Stimulated activated naive CD4-positive, alpha-beta T cell treated with Interleukin-2 at 50 U/mL for 16 hours (primary cell): Measurements from ENCODE around the gene LARP7.
"Not testable (repeated sequence)": the region's sequence is repeated elsewhere in the genome, so short reads cannot be mapped to it uniquely, and the experiment has no call there.

Experiments
- DNase-seq: peaks from one replicate; lab custom pipeline; 2025; lab: John Stamatoyannopoulos, UW

The LARP7 gene

DNA sequence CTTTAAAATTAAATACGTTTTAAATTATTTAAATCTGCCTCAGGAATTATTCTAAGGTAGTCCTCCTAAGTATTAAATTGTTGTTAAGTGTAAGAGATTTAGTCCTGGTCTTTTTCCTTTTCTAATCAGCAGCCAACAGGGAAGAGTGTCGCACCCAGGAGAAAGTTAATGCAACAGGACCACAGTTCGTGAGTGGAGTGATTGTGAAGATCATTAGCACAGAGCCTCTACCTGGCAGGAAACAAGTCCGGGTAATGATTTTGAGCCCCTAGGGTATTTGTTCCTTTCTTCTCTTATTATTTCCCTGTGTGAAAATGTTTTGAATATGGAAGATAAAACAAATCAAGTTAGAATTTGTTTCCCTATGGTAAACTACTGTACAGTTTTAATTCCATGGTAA is 13.4 kb downstream of the LARP7 start:
- DNase-seq: no peak

DNA sequence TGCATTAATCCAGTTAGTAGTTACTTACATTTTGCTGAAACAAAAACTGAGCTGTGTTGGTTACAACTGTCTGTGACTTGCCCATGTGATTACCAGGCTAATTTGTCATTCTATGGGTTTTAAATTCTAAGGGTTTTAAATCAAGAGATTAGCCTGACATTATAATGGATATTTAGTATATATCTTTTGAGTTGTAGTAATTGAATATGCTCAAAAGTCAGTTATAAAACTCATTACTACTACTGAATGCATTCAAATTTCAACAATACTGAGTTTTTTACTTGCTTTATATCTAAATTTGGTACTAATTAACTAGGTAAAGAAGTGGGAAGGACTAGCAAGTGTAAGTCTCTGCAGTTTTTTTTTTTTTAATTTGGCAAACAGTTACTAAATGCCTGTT is 14.7 kb downstream of the LARP7 start:
- no peak for DNase-seq

- DNase-seq: no peak
These were observed 15.3 kb downstream of the LARP7 start for GRCh38 chr4:112652216-112652615.

- no peak for DNase-seq
These were observed 18.3 kb downstream of the LARP7 start for GRCh38 chr4:112655270-112655669.

GRCh38 chr4:112656115-112656514 is 19.2 kb downstream of the LARP7 start:
- DNase-seq: not testable (repeated sequence)

- DNase-seq: no peak
These were observed 27.7 kb downstream of the LARP7 start for GRCh38 chr4:112664611-112665010.

DNA sequence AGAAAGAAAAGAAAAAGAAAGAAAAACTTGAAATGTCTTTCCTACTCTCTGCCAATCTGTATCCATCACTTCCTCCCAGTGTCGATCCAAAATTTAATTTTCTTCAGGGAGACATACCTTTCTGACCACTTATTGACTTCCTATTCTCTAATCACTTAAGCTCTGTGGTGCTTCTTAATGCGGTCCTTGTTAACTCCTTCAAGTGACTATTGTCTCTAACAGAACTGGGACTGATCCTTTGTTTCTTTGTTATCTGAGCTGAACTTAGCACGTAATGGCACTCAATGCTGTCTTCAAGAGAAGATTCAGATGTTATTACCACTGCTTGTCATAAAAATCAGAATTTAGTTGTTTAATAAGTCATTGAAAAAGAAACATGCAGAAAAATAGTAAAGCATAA is 31.2 kb downstream of the LARP7 start:
- no peak for DNase-seq

DNA sequence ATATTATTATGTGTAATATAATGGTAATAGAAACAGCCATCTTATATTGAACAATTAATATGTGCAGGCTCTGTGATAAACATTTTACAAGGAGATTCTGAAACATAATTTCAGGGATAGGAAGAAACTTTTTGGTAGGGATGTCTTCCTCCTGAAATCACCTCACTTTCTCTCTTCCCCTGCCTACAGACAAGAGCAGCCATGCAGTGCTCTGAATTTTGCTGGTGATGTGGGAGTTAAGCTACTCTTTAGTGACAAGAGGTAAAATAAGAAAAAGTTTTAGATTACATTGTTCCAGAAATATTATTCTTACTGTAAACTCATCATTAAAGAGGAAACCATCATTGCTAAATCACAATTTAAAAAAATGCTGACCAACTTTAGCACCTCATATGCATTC is 36.1 kb downstream of the LARP7 start:
- no peak for DNase-seq

DNA sequence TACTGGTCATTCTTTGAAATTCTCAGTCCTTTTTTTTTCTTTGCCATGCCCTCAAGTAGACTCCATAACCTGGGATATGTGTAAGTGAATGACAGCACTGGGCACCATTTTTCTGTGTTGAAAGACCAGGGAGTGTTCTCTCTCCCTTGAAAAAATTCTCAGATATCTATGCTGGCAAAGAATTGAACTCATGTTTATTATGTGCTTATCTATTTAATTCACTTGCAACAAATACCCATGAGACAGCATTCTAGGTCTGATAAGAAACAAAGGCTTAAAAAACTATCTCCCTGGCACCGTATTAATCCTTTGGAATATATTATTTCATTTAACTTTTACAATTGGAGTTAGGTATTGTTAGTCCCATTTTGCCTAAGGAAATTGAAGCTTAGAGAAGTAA is 36.7 kb downstream of the LARP7 start:
- DNase-seq: no peak

DNA sequence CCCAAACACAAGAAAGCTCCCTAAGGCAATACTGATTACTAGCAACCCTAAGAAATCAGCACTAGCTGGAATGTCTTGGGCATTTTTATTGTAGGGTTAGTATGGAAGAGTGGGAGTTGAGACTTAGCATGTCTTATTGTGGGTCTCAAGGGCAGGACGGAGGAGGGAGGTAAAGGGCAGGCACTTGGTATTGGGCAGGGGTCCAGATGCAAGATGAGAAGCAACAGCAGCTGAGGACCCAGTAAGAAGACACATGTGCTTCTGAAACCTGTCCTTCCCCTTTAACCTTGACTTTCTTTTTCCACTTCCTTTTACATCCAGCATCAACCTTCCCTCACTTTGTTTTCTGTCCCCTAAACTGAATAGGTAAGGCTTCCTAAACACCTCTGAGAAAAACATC is 37.4 kb downstream of the LARP7 start:
- no peak for DNase-seq

DNA sequence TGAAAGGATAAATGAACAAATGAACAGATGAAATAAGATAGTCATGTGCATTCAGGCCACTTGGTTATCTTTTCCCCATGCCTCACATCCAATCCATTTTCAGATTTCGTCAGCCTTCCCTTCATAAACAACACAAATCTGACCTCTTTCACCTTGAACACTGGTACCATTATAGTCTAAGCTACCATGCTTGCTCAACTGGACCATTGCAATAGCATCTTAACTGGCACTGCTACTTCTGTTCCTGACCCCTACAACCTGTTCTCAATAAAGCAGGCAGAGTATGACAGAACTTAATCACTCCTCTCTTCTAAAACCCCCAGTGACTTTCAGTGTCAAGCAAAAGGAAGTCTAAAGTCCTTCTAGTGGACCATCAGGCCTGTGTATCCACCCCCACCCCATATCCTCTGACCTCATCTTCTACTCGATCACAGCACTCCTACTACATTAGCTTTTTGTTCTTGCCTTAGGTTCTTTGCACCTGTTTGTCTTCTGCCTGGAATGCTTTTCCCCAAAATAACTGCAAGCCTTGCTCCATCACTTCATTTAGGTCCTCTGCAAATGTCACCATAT is 40.7 kb downstream of the LARP7 start:
- DNase-seq: no peak

GRCh38 chr4:112680996-112681395 is 44.1 kb downstream of the LARP7 start:
- no peak for DNase-seq

- no peak for DNase-seq
These were observed 56.6 kb downstream of the LARP7 start for GRCh38 chr4:112693507-112693906.

GRCh38 chr4:112700679-112701078 is 63.7 kb downstream of the LARP7 start:
- DNase-seq: no peak

DNA sequence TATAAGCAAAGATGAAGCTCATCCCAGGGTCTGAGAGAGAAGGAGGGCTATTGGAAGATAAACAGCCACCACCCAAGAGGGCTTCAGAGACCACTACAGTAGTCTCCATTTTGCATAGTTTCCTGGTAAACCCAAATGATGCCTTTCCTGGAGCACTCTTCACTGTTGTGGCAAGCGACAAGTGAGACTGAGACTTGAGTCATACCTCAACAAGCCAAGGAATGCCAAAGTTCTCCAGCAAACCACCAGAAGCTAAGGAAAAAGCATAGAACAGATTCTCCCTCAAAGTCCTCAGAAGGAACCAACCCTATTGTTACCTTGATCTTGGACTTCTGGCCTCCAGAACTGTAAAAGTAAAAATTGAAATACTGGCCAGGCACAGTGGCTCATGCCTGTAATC is 65.9 kb downstream of the LARP7 start:
- DNase-seq: no peak

GRCh38 chr4:112704322-112704721 is 67.4 kb downstream of the LARP7 start:
- DNase-seq: no peak

DNA sequence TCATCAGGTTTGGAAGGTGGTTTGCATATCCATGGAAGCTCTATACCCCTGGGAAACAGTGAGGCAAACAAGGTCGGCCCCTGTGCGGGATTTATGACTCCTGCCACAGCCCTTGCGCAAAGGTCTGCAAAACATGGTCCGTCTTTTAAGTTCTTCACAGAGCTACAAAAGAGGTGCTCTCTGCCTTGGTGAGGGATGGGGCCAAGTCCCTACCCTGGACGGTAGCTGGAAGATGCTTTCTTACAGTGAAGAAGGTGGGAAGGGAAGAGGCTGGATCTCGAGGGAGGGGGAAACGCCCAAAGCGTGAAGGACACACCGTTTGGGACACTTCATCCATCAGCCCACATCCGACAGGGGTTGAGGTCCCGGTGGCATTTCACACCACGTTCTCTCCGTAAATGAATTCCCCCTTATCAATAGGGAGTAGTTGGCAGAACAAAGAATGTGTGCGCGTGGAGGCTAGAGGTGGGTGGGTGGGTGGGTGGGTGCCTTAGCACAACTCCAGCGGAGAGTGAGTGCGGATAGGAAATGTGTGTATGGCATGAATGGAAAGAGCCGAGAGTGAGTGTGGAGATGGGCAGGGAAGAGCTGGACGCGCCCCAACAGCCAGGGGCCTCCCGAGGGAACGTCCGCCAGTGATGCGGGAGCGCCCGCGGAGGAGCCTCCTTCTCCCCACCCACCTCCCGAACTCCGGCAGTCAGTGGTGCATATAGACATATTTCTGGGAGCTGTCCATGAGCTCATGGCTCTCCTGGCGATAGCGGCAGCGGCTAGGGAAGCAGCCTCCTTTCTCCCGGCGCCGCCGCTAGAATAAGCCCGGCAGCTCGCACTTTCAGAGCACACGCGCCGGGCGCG is 68.3 kb downstream of the LARP7 start:
- DNase-seq: no peak

GRCh38 chr4:112705891-112706839 is 69.2 kb downstream of the LARP7 start:
- DNase-seq: not testable (repeated sequence)

GRCh38 chr4:112706840-112707207 is 69.9 kb downstream of the LARP7 start:
- no peak for DNase-seq
